ENCODE data around the gene ZSWIM5.
A peak's percentile ranks its signal among the peaks of the same experiment; 100 is the strongest.
"Not testable (repeated sequence)": the region's sequence is repeated elsewhere in the genome, so short reads cannot be mapped to it uniquely, and the experiment has no call there.

The ZSWIM5 gene

DNA sequence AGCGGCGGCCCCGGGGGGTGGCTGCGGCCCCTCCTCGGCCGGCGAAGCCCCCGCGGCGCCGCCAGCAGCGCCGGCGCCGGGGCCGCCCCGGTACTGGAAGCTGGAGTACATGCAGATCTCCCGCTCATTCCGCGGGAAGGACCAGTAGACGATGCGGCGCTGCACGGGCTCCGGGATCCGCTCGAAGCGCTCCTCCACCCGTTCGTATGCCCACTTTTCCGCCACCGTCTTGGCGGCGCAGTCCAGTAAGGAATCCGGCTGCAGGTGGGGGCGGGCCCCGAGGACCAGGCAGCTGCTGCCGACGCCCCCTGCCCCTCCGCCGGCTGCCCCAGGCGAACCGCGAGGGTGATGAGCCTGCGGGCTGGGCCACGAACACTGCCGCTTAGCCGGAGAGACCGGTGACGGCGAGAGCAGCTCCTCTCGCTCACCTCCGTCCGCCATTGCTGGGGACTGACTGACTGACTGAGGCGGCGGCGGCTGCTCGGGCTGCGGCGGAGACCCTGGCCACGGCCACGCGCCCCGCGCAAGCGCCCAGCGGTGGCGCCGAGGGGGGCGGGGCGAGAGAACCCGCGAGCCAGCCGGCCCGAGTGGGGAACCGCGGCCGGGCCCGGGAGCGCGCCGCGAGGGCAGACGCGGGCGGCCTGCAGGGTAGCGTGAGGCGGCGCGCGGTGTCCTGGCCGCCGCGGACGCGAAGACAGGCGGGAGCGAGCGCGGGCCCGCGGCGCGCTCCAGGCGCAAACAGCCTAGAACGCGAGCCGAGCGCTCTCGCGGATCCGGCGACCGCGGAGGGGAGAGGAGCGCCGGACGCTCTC lies at the start of gene ZSWIM5:
TSS of gene ZSWIM5 (minus strand) at position 696 of the 812 bp plus-strand sequence. CDS start at position 441, 255 bp downstream.
- DNase-seq (ENCODE audit: low read depth in 2 of 2), result peak; percentile 35 to 57
- peak within 1 kb of the TSS; percentile 46 to 80 for H3K4me3 ChIP-seq (replicated peaks in 1 of 2; ENCODE audit: low read depth in 2 of 2, low read length in 2 of 2)
- TF ChIP-seq, protein P1, sequence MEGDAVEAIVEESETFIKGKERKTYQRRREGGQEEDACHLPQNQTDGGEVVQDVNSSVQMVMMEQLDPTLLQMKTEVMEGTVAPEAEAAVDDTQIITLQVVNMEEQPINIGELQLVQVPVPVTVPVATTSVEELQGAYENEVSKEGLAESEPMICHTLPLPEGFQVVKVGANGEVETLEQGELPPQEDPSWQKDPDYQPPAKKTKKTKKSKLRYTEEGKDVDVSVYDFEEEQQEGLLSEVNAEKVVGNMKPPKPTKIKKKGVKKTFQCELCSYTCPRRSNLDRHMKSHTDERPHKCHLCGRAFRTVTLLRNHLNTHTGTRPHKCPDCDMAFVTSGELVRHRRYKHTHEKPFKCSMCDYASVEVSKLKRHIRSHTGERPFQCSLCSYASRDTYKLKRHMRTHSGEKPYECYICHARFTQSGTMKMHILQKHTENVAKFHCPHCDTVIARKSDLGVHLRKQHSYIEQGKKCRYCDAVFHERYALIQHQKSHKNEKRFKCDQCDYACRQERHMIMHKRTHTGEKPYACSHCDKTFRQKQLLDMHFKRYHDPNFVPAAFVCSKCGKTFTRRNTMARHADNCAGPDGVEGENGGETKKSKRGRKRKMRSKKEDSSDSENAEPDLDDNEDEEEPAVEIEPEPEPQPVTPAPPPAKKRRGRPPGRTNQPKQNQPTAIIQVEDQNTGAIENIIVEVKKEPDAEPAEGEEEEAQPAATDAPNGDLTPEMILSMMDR (IDR thresholded peaks at IDR 0.05; ENCODE audit: low read depth, low read length), result no peak

DNA sequence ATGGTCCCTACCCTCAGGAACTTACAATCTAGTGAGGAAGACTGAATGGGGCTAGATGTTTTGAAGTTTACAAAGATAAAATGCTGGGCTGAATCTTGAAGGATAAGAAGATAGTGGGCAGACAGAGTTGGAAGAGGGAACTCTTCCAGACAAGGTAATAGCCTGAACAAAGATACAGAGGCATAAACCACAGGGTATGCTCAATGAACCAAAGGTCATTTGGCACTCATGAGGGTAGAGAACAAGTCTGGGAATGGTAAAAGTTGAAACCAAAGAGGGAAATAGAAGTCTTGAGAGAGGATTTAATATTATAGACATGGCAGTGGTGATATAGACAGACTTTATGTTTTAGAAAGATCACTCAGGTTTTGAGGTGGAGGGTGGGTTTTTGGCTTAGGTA lies 48.1 kb upstream of the ZSWIM5 start:
- TF ChIP-seq, protein P1 (IDR thresholded peaks at IDR 0.05; ENCODE audit: low read depth, low read length), result no peak
- no peak for DNase-seq (ENCODE audit: low read depth in 2 of 2)
- H3K4me3 ChIP-seq (replicated peaks in 1 of 2; ENCODE audit: low read depth in 2 of 2, low read length in 2 of 2), result no peak overlapping the region

DNA sequence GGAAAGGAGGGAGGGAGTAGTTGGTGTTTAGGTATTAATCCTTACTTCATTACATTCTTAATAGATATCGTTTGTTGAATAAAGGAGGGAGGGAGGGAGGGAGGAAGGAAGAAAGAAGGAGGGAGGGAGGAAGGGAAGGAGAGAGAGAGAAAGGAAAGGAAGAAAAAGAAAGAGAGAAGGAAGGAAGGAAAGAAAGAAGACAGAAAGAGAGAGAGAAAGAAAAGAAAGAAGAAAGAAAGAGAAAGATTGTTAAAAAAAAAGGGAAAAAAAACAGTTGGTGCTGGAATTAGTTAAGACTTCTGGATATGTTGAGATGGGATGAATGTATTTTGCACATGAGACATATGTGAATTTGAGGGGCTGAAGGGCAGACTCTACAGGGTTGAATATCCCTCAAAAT lies 44.1 kb upstream of the ZSWIM5 start:
- TF ChIP-seq, protein P1 (IDR thresholded peaks at IDR 0.05; ENCODE audit: low read depth, low read length), result no peak
- no peak for DNase-seq (ENCODE audit: low read depth in 2 of 2)
- no peak overlapping the region for H3K4me3 ChIP-seq (replicated peaks in 1 of 2; ENCODE audit: low read depth in 2 of 2, low read length in 2 of 2)

DNA sequence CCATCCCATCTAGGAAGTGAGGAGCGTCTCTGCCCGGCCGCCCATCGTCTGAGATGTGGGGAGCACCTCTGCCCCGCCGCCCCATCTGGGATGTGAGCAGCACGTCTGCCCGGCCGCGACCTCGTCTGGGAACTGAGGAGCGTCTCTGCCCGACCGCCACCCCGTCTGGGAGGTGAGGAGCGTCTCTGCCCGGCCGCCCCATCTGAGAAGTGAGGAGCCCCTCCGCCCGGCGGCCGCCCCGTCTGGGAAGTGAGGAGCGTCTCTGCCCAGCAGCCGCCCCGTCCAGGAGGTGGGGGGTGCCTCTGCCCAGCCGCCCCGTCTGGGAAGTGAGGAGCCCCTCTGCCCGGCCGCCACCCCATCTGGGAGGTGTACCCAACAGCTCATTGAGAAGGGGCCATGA lies 41.6 kb upstream of the ZSWIM5 start:
- not testable (repeated sequence) for DNase-seq (ENCODE audit: low read depth in 2 of 2); H3K4me3 ChIP-seq (replicated peaks in 1 of 2; ENCODE audit: low read depth in 2 of 2, low read length in 2 of 2)

DNA sequence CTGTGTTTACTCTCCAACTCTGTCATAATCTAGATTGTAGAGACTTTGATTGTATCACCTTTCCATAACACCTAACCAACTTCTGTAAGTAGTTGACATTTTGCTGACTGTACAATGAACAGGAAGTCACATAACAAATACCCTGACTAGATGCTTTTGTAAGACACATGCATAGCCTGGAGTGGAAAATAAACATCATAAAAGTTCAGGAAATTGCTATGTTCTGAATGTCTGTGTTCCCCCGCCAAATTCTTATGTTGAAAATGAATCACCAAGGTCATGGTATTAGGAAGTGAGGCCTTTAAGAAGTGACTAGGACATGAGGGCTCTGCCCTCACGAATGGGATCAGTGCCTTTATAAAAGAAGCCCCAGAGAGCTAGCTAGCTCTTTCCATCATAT lies 40.4 kb upstream of the ZSWIM5 start:
- peak; percentile 84 to 99 for DNase-seq (ENCODE audit: low read depth in 2 of 2)
- TF ChIP-seq, protein P1 (IDR thresholded peaks at IDR 0.05; ENCODE audit: low read depth, low read length), result no peak
- H3K4me3 ChIP-seq (replicated peaks in 1 of 2; ENCODE audit: low read depth in 2 of 2, low read length in 2 of 2), result no peak overlapping the region

DNA sequence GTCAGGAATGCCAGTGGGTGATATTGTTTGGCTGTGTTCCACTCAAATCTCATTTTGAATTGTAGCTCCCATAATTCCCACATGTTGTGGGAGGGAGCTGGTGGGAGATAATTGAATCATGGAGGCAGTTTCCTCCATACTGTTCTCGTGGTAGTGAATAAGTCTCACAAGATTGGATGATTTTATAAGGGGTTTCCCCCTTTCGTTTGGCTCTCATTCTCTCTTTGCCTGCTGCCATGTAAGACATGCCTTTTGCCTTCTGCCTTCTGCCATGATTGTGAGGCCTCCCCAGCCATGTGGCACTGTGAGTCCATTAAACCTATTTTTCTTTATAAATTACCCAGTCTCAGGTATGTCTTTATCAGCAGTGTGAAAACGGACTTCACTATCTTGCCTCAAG lies 40.0 kb upstream of the ZSWIM5 start:
- not testable (repeated sequence) for H3K4me3 ChIP-seq (replicated peaks in 1 of 2; ENCODE audit: low read depth in 2 of 2, low read length in 2 of 2); DNase-seq (ENCODE audit: low read depth in 2 of 2)

DNA sequence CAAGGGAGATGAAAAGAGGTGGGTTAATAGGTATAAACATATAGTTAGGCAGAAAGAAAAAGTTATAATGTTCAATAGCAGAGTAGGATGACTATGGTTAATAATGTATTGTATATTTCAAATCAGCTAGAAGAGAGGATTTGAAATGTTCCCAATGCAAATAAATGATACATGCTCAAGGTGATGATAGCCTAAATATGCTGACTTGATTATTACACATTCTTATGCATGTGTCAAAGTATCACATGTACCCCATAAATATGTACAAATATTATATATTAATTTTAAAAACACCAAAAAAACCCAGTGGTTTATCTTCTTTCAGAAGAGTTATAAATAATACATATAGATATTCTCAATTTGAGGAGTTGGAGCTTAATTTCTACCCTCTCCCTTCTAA lies 38.3 kb upstream of the ZSWIM5 start:
- TF ChIP-seq, protein P1 (IDR thresholded peaks at IDR 0.05; ENCODE audit: low read depth, low read length), result no peak
- no peak overlapping the region for H3K4me3 ChIP-seq (replicated peaks in 1 of 2; ENCODE audit: low read depth in 2 of 2, low read length in 2 of 2)

More for the DNA sequence above, 38.3 kb upstream of the ZSWIM5 start:
- DNase-seq (ENCODE audit: low read depth in 2 of 2), result no peak
